Measurements from ENCODE around the gene ALG1.
"Not testable (repeated sequence)": the region's sequence is repeated elsewhere in the genome, so short reads cannot be mapped to it uniquely, and the experiment has no call there.

The ALG1 gene

DNA sequence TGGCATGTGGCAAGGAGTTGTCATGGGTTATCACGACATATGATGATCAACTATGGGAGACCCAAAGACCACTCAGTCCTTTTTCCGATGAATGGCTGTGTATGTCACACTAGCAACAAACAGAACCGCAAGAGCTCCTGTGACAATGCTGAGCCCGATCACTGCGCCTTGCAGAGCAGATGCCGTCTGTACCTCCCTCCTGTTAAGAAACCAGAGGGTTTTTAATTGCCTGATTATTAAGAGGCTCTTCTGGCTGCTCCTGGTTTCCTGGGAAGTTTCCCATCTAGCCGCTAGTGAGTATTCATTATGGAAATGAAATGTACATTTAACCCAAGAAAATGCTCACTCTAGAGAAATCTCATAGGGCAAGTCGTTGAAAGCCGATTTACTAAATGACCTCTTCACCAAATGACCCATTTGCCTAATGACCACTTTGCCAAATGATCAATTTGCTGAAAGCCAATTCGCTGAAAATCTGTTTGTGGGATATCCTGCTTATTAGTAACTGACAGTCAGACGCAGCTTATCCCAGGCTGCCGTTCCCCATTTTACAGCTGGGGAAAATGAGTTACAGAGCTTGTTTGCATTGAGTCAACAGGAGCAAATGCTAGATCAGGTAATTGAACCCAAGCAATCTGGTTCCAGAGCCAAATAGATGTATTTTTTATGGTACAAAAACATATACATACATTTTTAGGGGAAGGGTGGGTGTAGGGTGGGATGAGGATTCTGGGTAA is 31.8 kb downstream of the ALG1 start:
- not testable (repeated sequence) for DNase-seq

DNA sequence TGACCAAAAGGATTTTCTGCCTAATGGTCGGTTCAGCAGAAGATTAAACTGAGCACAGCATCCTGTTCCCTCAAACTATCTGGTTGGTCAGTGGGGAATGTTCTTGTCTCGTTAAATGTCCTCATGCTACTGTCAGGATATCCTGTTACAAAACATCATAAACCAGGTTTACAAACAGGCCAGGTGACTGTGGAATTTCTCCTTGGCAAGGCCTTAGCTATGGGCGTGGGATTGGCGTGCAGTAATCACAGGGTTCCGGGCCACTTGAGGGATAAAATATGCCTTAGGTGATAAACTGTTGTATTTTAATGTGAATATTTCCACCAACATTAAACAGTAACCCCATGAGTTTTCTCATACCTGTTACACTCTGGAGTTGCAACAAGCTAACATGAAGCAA is 33.4 kb downstream of the ALG1 start:
- DNase-seq, result not testable (repeated sequence)

GRCh38 chr16:5108505-5109158 is 37.0 kb downstream of the ALG1 start:
- no peak for DNase-seq

GRCh38 chr16:5110933-5111332 is 39.3 kb downstream of the ALG1 start:
- DNase-seq, result not testable (repeated sequence)

GRCh38 chr16:5116780-5117295 is 45.2 kb downstream of the ALG1 start:
- DNase-seq, result not testable (repeated sequence)

GRCh38 chr16:5117300-5118087 is 45.9 kb downstream of the ALG1 start:
- peak; percentile 50 for DNase-seq

DNA sequence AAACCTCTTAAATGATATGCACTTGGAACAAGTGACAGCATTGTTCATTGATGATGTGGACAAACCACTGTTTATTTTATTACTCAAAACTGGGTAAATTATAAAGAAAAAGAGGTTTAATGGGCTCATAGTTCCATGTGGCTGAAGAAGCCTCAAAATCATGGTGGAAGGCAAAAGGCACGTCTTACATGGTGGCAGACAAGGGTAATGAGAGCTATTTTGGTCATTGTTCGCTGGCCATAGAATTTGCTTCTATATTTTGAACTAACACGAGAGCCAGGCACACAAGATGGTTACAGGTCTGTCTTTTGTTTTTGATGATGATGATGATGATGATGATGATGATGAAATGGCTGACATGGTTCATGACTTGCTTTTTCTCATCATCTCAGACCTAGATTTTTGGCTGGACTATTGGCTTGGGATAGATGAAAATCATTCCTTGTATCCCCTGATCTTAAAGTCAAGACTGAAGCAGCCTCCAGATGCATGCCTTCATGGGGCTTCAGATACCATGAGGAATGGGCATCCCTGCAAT is 59.9 kb downstream of the ALG1 start:
- DNase-seq, result not testable (repeated sequence)

DNA sequence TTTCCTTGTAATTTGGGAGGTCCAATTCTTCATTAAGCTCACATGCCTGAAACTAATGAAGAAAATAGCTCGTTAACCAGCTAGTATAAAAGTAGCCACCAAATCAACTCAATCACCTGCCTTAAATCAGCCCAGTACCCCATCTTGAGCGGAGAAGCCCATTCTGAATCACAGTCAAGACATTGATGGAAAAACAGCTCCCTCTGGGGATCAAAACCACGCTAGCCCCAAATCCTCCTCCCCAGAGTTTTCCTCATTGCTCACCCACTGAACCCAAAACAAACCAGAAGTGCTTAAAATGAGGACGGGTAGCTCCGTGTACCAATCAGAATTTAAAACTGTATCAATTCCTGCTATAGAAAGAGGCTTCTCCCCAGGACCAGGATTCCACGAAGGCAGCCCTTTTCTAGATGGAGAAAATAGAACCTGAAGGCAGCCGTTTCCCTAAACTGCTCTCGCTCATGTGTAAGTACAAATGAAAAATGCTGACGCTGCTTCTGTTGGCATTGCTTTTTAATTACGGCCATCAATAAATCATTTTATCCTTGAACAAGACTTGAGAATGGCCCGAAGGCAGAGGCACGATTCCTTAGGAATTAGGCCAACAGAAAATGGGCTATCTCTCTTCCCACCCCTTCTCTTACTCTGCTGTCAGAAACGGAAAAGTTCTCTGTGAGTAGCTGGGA is 61.4 kb downstream of the ALG1 start:
- DNase-seq, result not testable (repeated sequence)

DNA sequence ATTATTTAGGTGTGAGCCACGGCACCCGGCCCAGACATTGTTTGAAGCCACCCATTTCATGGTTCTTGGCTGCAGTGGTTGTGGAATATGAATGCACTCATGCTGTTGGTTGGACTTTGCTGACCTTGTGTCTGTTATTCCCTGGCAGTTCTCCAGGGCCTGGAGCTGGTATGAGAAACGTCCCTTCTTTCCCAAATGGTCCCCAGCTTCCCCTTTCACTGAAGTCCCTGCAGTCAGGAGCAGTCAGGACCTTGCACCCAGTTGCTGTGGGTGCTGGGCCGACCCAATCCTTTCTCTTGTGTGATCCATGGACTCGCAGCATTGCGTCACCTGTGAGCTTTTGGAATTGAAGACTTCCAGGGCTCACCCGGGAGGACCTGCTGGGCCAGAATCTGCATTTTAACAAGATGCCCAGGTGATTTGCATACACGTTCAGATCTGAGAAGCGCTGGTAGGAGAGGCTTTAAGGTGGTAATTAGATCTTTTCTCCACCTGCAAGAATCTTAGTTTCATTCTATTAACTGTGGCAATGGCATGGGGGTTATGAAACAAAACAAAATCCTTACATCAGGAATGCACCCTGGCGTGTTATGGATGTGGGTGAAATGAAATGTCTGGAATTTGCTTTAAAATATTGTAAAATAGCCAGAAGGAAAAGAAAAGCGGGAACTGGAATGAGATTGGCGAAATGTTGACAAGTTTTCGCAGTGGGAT is 63.3 kb downstream of the ALG1 start:
- not testable (repeated sequence) for DNase-seq

Measured in CD4-positive, alpha-beta T cell treated with Interleukin-15 for 1 hour (primary cell).